HG03159 (cell line): ENCODE results near the gene DMRT3.

Experiments
- ATAC-seq: cut with Tn5 transposase; IDR thresholded peaks from one replicate; pipeline ENCODE4 v1.9.1; 2021; ENCODE audit warnings: mild to moderate bottlenecking, moderate library complexity; ENCODE audit not compliant: unreplicated experiment

The DMRT3 gene

GRCh38 chr9:976258-976942, at the start of gene DMRT3:
Gene DMRT3 (plus strand): TSS chr9:976655. CDS start chr9:977002, 347 bp downstream.
- no peak for ATAC-seq

- no peak for ATAC-seq
Measured at GRCh38 chr9:926976-927375, 49.5 kb upstream of the DMRT3 start.

- peak; percentile 91 for ATAC-seq
Measured at GRCh38 chr9:928363-929042, 48.0 kb upstream of the DMRT3 start.

- ATAC-seq, result no peak
Measured at GRCh38 chr9:929719-930118, 46.7 kb upstream of the DMRT3 start.

GRCh38 chr9:933356-933755, 43.1 kb upstream of the DMRT3 start:
- no peak for ATAC-seq

GRCh38 chr9:935348-935965, 41.0 kb upstream of the DMRT3 start:
- ATAC-seq, result no peak

GRCh38 chr9:942805-943580, 33.5 kb upstream of the DMRT3 start:
- no peak for ATAC-seq

- ATAC-seq, result no peak
Measured at GRCh38 chr9:947985-948384, 28.5 kb upstream of the DMRT3 start.

GRCh38 chr9:948497-948896, 28.0 kb upstream of the DMRT3 start:
- ATAC-seq, result no peak

- ATAC-seq, result no peak
Measured at GRCh38 chr9:950139-950538, 26.3 kb upstream of the DMRT3 start.

GRCh38 chr9:952546-952945, 23.9 kb upstream of the DMRT3 start:
- ATAC-seq, result no peak

- no peak for ATAC-seq
Measured at GRCh38 chr9:959105-959504, 17.4 kb upstream of the DMRT3 start.

- ATAC-seq, result no peak
Measured at GRCh38 chr9:959914-960313, 16.5 kb upstream of the DMRT3 start.

- ATAC-seq, result no peak
Measured at GRCh38 chr9:962023-962422, 14.4 kb upstream of the DMRT3 start.

GRCh38 chr9:965497-965896, 11.0 kb upstream of the DMRT3 start:
- ATAC-seq, result no peak

GRCh38 chr9:966870-967269, 9.6 kb upstream of the DMRT3 start:
- ATAC-seq, result no peak

- ATAC-seq, result no peak
Measured at GRCh38 chr9:967436-967835, 9.0 kb upstream of the DMRT3 start.

- no peak for ATAC-seq
Measured at GRCh38 chr9:967903-968641, 8.4 kb upstream of the DMRT3 start.

GRCh38 chr9:969310-970150, 6.9 kb upstream of the DMRT3 start:
- ATAC-seq, result no peak
